GM18498 (cell line): ENCODE results near the gene SPRYD4.
"Not testable (repeated sequence)": the region's sequence is repeated elsewhere in the genome, so short reads cannot be mapped to it uniquely, and the experiment has no call there.

Experiments
- ATAC-seq: cut with Tn5 transposase; IDR thresholded peaks from one replicate; pipeline ENCODE4 v1.9.1; 2021; ENCODE audit warnings: mild to moderate bottlenecking, moderate library complexity; ENCODE audit not compliant: unreplicated experiment

SPRYD4 gene

DNA sequence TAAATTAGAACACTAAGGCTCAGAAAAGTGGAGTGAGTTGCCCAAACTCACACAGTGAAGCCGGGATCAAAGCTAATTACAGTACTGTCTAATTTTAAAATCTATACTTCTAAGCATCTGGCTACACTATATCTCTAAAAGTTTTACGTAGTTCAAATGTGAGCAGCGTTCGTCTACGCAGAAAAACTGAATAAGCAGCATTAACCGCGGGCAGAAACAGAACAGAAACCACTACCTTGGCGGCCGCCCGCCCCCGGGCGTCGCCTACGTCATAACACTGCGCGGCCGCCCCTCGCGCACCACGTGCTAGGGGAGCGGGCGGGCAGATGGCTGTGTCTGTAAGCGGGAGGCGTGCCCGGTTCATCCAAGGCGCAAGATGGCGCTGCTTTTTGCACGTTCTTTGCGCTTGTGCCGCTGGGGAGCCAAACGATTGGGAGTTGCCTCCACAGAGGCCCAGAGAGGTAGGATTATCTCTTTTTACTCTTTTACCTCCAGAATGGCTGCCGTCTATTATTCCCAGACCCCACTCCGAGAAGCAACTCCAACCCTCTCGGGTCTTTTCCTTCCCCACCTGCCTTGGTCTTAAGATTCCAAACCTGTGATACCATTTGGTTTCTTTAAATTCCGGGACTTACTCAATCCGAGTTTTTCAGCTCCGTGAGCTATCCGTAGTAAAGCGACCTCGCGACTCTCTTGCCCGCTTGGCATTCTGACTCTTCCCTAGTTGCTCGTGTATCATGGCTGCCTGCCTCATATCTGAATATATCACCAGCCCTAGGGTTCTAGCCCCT lies at the start of gene SPRYD4:
TSS of gene SPRYD4 (plus strand) at position 363 of the 791 bp plus-strand sequence. CDS start at position 377, 14 bp downstream.
- peak; percentile 90 for ATAC-seq

GRCh38 chr12:56420411-56420810 lies 48.0 kb upstream of the SPRYD4 start:
- no peak for ATAC-seq

DNA sequence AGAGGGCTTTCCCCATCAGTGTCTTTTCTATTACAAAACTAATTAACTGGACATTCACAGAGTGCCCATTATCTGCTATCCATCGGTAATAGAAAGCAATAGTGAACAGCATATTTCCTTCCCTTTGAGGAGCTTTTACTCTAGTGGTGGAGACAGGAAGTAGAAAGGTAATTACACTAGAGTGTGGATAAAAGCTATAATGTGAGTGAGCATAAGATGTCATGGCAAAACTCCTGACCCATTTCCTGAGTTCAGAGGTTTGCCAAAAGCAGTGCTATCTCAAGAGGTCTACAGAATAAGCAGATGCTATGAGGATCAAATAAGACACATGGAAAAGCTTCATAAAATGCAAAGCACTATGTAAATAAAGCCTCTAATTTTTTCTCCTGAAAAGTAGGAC lies 43.2 kb upstream of the SPRYD4 start:
- no peak for ATAC-seq

- ATAC-seq: no peak
These were observed 42.4 kb upstream of the SPRYD4 start for GRCh38 chr12:56425940-56426438.

DNA sequence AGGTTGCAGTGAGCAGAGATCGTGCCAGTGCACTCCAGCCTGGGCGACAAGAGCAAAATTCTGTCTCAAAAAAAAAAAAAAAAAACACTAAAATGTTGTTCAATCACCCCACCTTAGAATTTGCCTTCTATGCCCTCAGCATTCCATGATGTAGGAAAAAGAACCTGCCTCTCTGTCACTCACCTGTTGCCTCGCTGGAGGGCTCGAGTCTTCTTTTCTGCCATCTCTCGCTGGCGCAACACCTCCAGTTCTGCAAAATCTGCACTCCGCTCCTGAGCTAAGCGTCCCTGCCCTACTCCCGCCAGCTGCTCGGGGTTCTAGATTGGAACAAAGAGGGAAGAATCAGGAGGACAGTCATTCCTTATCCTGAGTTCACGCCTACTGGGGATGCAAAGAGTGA lies 37.1 kb upstream of the SPRYD4 start:
- no peak for ATAC-seq

DNA sequence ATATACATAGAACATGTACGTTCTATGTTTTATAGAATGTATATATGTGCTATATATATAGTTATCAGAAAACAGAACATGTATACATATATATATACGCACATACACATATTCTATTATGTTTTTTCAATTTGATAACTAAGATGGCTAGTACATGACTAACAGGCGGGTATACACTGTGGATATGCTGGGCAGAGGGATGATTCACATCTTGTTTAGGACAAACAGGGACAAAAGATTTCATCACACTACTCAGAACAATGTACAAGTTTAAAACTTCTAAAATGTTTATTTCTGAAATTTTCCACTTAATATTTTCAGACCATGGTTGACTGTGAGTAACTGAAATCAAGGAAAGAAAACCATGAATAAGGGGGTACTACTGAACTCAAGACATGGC lies 36.5 kb upstream of the SPRYD4 start:
- ATAC-seq: no peak

DNA sequence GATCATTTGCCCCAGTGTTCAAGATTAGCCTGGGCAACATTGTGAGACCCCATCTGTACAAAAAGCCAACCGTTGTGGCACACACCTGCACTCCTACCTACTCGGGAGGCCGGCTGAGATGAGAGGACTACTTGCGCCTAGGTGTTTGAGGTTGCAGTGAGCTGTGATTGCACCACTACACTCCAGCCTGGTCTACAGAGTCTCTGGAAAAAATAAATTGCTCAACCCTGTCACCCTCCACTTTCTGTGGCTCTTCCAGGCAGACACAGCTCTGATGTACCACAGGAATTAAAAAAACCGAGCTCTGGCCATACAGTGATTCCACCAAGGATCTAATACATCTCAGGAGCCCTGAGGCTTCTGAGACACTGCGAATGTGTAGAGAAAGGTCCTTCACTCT lies 33.5 kb upstream of the SPRYD4 start:
- no peak for ATAC-seq

DNA sequence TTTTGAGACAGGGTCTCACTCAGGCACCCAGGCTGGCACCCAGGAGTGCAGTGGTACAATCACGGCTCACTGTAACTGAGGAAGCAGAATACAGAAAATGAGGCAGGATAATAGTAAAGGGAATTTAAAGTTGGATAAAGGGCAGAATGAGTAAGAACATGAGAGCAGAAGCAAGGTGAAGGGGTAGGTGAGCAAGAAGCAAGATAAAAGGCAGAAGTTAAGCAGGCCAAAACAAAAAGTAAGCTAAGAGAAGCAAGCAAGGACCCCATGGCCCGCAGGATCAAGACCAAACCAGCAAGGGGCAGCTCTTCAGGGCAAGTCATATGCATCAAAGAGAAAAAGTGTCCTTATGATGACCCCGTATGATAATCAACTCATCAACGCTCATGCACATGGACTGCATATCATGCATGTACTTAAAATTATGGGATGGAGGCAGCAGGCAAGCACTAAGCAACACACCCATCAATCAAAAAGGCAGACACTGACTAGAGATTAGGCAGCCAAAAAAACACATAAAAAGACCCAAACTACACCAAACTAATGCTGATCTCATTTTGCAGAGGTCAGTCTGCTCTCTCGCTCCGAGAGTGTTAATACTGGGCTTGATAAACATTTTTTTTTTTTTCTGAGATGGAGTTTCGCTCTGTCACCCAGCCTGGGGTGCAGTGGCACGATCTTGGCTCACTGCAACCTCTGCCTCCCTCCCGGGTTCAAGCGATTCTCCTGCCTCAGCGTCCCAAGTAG lies 30.8 kb upstream of the SPRYD4 start:
- no peak for ATAC-seq

DNA sequence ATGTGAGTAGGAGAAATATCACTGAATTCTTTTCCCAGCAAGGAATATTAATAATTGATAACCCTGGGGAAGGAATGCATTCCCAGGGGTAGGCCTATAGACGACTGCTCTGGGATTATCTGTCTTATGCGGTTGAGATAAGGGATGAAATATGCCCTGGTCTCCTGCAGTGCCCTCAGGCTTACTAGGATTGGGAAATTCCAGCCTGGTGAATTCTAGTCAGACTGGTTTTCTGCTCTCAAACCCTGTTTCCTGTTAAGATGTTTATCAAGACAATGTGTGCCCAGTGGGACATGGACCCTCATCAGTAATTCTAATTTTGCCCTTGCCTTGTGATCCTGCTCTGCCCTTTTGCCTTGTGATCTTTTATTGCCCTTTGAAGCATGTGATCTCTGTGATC lies 25.2 kb upstream of the SPRYD4 start:
- ATAC-seq: not testable (repeated sequence)

- peak; percentile 94 for ATAC-seq
These were observed 19.3 kb upstream of the SPRYD4 start, which contains the start of gene TIMELESS for GRCh38 chr12:56448860-56449621. Gene TIMELESS, minus strand, starts transcription at chr12:56449426. Its CDS starts 15,256 bp downstream, at chr12:56434170.

DNA sequence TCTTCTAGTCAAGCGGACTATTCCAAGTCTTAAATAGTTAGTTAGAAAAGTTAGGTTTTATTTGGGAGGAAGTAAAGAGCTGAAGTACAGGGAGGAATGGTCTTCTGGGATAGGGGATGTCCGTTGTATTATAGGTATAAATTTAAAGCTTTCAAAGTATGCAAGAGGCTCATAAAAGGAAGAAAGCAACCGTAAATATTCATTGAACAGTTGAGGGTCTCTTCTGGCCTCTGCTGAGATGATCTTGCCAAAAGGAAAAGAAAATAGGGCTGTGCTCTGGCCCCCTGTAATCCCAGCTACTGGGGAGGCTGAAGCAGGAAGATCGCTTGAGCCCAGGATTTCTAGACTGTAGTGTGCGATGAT lies 18.8 kb upstream of the SPRYD4 start:
- no peak for ATAC-seq

GRCh38 chr12:56450241-56450640 lies 18.1 kb upstream of the SPRYD4 start:
- no peak for ATAC-seq

- ATAC-seq: no peak
These were observed 17.2 kb upstream of the SPRYD4 start for GRCh38 chr12:56451147-56451546.

- ATAC-seq: no peak
These were observed 13.8 kb upstream of the SPRYD4 start, which contains the start of gene MIP for GRCh38 chr12:56454557-56454956. Gene MIP, minus strand, starts transcription at chr12:56454657. Its CDS starts 44 bp downstream, at chr12:56454613.

DNA sequence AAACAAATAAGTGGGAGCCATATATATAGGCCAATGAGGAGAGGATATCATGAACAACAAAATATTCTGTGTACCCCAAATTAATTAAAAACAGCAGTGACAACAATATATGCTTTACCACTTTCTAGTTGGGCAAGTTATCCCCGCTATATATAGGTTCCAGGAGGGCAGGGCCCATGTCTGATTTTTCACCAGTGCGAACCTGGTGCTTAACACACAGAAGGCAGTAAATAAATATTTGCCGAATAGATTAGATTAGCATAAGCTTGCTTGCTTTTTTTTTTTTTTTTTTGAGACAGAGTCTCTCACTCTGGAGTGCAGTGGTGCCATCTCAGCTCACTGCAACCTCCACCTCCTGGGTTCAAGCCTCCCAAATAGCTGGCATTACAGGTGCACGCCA lies 10.6 kb upstream of the SPRYD4 start:
- no peak for ATAC-seq

- no peak for ATAC-seq
These were observed 6.9 kb upstream of the SPRYD4 start for GRCh38 chr12:56461235-56462159.

- ATAC-seq: no peak
These were observed 5.8 kb upstream of the SPRYD4 start for GRCh38 chr12:56462565-56462964.

DNA sequence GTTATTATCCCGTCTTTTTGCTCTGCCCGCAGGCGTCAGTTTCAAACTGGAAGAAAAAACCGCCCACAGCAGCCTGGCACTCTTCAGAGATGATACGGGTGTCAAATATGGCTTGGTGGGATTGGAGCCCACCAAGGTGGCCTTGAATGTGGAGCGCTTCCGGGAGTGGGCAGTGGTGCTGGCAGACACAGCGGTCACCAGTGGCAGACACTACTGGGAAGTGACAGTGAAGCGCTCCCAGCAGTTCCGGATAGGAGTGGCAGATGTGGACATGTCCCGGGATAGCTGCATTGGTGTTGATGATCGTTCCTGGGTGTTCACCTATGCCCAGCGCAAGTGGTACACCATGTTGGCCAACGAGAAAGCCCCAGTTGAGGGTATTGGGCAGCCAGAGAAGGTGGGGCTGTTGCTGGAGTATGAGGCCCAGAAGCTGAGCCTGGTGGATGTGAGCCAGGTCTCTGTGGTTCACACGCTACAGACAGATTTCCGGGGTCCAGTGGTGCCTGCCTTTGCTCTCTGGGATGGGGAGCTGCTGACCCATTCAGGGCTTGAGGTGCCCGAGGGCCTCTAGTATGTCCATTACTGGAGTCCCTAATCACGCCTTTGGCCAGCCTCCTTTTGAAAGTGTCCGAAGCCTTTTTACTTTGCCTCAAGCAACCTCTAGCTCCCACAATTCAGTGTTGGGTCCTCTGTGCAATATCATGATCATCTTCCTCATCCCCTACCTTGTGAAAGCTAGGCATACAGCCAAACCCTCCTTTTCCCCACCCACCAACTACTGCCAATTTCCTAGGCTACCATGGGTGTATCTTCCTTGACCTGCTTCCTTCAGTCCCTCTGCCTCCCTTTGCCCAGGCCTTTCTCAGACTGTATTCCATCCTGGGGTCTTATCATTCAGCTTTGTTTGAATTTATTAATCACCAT lies 891 bp downstream of the SPRYD4 start:
- ATAC-seq: no peak

- ATAC-seq: no peak
These were observed 6.0 kb downstream of the SPRYD4 start for GRCh38 chr12:56474389-56474788.
